CD4-positive, alpha-beta T cell treated with Interleukin-1 beta for 1 hour (primary cell): ENCODE data around the gene ABHD5.
A peak's percentile ranks its signal among the peaks of the same experiment; 100 is the strongest.

Experiments
- DNase-seq, 2 donors: peaks; one replicate each; pipeline ENCODE4 v3.0.0-alpha.2; 2020 to 2022

The ABHD5 gene

DNA sequence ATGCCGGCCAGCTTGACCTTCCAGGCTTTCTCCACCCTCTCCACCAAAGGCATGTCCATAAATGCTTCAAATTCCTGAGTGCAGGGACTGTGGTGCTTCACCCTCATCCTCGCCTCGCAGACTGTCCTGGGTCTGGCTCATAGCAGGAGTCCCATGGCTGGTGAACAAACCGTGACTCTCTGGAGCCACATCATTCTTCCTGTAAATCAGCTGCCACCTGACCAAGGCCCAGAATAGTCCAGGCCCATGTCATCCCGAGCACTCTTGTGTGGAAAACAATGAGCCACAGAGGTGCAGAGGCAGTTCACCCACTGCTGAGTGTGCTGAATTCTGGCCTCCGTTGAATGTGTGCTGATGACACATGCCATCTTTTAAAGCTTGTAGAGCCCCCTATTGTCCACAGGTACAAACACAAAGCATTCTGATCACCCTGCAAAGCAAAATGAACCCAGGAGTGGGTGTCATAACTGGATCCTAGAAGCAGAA is 68.6 kb downstream of the ABHD5 start:
- DNase-seq: peak in 1 of 2 donors; percentile 13

DNA sequence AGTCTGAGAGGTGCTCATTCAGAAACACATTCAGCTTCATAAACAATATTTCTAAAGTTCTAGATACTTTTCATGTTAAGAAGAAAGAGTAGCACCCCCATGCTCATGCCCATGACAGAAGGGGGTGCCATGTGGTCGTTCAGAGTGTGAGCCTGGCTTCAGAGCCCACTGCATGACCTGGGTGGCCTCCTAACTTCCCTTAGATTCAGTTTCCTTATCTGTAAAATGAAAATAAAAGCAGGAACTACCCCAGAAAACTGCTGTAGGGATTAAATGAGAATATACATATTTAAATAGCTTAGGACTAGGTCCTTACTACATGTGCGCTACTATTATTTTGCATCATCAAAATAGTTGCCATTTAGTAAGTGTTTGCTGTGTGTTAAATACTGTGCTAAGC is 69.2 kb downstream of the ABHD5 start:
- DNase-seq: no peak

DNA sequence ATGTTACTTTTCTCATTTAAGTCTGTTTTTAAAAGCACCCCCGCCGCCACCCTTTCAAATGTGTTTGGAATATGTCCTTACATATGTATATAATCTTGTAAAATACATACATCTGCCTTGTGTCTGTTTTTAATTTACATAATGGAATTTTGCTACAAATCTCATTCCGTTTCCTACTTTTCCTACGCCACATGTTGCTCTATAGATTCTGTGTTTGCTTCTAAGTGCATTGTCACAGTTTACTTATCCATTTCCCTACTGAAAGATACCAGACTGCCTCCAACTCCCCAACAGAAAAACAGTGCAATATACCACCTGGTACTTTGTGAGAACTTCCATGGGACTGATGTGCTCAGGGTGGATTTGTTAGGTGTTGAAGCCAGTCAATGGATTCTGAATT is 70.2 kb downstream of the ABHD5 start:
- no peak for DNase-seq

DNA sequence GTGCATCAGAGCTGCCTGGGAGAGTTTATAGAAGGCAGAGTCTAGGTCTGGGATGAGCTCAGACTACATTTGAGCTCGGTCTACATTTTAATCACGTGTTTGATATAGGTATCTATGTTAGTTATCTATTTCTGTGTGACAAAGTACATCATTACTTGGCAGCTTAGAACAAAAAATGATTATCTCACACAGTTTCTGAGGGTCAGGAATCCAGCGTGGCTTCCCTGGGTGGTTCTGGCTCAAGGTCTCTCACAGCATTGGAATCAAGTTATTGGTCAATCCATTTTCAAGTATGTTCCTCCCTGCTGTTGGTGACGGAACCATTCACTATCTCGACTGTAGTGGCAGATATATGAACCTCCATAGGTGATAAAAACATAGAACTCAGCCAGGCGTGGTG is 71.7 kb downstream of the ABHD5 start:
- no peak for DNase-seq

DNA sequence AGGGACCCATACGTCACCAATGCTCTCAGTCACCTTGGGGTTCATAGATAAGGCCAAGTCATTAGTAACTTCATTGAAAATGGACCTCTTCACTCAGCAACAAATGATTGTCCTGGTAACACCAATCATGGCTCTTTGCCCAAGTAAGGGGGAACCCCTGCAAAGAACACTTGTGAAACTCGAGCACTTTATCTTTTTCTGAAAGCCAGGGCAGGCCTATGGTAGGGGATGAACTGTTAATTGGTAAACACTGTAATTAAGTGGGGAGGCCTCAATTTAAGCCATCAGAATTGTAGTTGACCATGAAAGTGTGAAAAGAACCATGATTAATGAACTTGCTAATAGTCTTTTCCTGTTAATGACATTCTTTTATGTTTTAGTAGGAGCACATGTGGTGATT is 73.3 kb downstream of the ABHD5 start:
- no peak for DNase-seq

DNA sequence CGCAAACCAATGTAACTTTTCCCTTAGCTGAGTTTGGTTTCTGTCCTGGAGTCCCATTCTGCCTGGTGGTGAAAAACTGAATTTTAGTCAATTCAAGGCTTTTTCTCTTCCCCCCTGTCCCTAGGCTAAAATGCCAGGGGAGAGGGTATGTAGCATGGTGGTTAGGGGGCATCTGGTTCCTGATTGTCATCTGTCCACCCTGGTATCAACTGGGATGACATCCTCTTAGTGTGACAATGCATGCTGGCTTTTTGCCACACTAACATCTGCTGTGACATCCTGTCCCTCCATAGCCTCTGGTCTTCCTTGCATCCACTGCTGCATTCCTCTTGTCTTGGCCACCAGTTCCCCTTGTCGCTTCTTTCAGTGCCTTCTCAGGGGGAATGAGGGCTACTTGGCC is 73.7 kb downstream of the ABHD5 start:
- DNase-seq: no peak

DNA sequence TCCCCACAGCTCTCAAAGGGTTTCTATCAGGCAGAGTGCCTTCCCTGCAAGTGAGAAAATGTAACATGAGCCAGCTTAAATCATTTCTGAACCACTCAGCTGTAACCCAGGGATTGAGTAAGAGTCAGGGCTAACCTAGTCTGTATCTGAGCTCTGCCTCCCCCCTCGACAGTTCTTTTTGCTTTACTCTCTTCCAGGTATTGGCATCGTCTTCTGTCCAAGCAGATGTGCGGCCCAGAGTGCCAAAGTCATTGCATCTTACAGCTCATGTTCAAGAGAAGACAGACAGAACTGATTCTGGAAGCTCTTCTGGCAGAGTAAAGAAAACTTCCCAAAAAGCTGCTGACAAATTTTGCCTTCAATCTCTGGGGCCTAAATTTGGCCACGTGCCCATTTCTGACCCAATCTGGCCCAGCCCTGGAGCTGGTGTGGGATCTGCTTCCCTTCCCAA is 74.8 kb downstream of the ABHD5 start:
- no peak for DNase-seq

DNA sequence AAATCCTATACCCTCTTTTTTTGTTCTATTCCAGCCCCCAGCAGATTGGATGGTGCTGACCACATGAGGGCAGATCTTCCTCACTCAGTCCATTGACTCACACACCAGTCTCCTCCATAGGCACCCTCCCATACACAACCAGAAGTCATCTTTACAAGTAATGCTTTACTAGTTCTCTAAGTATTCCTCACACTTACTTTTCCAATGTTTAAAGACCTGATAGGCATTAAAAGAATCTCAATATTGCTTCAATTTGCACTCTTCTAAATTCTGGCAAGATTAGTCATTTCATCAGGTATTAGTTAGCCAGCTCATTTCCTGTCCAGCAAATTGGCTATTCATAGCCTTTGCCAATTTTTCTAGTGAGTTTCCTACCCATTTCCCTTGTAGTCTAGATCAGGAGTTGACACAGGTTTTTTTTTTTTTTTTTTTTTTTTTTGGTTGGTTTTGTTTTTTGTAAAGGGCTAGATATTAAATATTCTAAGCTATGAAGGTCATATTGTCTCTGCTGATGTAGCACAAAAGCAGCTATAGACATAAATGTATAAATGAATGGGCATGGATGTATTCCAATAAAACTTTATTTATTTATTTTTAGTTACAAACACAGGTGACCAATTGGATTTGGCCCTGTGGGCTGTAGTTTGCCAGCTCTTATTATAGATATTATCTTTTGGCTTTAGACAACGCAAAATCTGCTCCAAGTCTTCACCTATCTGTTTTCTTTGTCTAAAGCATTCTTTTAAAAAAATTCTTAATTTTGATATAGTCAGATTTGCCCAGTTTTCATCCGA is 76.1 kb downstream of the ABHD5 start:
- no peak for DNase-seq

DNA sequence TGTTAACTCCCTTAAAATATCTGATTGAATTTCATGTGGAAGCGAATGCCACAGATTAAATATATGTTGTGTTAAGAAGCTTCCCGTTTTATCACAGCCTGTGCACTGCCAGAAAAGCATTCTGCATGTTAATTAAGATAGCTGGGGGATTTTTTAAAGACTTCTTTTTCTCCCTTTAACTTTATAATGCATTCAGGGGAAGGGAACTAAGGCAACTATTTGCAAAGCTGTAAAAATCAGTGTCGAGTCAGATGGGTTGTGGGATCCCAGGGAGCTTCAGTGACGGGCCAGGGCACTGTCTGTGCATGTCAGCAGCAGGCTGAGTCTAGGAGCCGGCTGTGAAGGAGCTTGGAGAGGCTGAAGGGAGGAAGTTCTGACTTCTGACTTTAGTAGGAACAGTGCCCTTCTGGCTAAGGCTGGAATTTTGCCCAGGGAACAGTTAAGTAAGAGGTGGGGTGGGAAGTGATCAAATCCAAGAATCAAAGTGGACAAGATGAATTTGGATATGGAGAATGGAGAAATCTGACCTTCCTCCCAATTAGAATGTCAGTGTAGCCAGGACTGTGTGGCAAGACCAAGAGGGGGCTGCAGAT is 77.7 kb downstream of the ABHD5 start:
- no peak for DNase-seq

DNA sequence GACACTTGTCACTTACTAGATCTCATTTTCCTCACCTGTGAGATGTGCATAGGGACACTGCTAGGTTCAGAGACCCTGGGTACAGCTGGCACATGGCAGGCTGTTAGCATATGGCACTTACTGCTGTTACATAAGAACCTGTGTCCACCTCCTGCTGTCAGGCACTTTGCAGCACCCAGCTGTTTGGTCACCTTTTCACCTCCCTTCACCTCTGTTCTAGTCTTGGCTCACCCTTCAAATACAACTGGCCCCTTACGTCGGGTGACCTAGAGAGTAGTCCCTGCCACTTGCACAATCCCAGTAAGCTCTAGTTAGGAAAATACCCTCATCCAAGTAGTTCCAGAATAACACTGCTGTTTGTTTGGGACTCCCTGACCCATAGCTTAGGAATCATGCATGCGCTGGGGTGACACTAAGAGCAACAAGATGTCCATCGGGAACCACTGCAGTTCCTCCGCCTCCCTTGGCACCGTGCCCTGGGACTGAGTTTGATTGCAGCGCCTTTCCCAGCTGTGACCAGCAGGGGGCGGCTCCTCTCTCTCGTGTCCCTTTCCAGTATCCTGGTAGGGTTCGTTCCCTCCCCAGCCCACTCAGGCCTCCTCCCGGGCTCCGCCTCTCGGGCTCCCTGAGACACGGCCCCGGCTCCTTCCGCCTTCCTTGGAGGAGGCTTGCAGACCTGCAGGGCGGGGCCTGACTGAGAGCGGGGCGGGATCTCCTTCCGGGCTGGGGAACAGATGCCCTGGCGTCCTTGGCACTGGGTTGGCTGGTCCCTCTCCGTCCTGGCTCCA is 78.6 kb downstream of the ABHD5 start:
- DNase-seq: peak; percentile 71 to 76

DNA sequence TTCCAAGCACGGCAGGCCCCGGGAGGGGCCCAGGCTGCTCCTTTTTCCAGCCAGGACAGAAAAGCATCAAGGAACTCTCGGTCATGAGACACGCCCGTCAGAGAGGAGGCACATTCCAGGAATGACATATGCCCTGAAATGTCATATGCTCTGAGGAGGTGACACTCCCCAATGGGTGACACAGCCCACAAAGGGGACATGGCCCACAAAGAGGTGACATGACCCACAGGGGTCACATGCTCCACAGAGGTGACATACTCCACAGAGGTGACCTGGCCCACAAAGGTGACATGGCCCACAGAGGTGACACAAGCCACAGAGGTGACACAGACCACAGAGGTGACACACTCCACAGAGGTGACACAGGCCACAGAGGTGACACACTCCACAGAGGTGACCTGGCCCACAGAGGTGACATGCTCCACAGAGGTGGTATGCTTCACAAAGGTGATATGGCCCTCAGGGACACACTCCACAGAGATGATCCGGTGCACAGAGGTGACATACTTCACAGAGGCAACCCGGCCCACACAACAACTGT is 79.2 kb downstream of the ABHD5 start:
- DNase-seq: peak; percentile 19 to 33

DNA sequence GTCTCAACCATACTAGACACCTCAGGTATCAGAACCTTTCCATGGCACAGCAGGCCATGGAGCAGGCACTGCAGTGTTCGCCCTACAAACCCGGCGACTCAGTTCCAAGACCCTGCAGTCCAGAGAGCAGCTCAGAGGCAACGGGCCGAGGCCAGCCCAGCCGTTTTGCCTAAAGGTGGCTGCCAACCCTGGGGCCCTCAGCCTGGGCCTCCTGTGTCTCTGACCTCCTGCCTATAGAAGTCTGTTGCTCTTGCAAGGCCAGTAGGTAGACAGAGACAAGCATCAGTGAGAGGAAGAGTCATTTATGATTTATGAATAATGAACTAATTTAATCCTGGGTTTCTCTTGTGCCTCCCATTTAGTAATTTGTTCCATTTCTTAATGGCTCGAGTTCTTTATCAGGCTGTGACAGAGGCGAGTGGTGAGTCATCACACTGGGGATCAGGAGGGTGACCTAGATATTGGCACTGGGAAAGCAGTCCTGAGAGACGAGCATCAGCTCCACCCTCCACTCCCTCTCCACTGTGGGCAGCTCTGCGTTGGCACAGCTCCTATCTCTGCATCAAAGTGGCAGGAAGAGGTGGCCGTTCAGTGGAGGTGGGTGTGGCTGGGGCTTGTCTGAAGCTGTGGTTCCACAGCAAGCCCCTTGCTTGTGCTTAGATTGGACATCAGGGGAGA is 79.8 kb downstream of the ABHD5 start:
- DNase-seq: peak; percentile 11 to 39

DNA sequence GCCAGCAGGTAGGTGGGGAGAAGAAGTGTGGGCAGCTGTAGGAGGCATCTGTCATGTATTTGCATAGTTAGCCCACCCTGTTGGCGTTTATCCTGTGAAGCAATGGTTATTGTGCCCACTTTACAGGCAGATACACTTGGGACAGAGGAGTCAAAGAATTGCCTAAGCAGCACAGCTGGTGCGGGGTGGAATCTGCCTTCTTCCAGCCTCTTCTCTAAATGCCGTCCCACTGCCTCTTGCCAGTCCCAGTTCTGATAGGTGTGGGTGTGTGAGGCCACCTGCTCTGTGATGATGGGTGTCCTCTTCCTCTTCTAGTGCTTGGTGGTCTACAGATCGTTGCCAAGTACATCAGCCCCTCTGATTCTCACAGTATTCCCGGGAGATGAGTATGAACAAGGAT is 80.9 kb downstream of the ABHD5 start:
- no peak for DNase-seq

DNA sequence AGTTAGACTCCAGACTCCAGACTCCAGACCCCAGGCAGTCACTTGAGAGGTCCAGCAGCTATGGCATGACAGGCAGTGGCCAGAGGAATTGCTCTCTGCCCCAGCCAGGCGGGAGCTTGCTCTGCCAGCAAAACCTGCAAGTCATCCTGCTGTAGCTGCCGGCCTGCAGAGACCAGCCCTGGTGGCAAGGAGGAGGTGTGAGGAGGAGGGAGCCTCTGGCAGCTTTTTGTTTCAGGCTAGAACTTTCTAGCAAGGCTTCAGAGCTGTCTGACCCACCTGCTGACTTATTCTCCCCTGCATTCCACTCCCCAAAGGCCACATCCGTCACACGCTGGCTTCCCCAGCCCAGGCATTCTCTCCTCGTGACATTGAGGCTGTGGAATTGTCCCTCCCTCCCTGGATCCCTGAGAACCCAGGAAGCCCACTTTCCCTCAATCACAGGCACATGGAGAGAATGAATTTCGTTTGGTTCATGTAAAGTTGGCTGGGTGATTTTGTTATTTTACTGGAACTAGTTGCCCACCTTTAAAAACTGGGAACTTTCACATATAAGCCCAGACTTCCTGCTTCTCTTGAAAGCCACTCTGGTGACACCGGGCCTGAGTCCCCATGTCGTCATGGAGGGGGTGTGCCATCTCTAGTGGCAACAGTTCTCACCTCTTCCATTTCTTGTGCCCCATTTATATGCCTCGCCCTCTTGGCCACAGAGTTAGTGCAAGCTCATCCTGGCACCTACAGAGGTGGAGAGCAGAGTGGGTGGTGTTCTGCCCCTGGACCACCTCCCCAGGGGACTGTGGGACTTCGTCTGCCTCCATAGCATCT is 82.7 kb downstream of the ABHD5 start:
- peak; percentile 10 to 39 for DNase-seq

DNA sequence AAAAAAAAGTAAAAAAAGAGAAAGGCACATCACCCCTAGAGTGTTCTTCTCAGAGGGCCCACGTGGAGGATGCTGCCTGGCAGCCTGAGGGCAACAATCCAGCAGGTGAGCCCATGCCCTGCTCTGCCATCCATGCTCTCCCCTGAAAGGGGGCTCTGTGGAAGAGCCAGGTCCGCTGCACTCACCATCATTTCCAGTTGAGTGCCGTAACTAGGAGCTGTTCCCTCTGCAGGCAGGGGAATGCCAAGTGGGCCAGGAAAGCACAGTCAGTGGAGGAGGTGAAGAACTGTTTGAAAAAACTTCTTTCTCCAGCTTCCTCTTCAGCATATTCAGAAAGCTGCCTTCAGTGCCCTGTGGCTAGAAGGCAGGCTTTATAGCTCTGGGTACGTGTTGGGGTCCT is 84.1 kb downstream of the ABHD5 start:
- no peak for DNase-seq

DNA sequence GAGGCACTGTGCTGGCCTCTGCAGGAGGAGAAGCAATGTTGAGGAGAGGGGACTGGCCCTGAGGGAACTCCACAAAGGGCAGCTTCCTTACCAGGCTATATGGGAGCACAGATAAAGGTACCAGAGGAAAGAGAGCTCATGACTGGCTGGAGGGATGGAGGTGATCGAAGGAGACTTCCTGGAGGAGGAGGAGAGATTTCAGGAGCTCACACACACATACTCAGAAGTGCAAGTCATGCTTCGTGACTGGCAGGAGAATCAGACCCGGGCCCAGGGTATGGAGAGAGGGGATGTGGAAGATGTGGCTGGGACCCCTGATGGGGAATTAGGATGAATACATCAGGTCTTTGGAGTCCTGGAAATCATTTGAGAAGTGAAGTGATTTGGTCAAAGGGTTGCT is 85.4 kb downstream of the ABHD5 start:
- no peak for DNase-seq

DNA sequence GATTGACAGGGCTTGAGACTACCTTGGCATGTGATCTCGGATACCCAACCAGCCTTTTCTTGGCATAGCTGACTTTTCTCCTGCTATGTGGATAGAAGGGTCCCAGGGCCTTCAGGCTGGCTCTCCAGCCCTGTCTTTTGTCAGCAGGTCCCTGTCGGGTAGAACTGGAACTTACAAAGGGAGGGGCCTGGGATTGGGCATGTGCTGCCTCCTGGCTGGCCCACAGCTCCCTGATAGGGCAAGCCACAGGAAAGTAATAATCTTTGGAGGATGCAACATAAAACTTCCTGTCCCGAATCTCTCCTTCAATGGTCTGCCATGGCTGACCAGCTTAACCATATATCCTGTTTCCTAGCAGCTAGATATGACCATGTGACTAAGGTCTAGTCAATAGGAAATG is 89.1 kb downstream of the ABHD5 start:
- no peak for DNase-seq

DNA sequence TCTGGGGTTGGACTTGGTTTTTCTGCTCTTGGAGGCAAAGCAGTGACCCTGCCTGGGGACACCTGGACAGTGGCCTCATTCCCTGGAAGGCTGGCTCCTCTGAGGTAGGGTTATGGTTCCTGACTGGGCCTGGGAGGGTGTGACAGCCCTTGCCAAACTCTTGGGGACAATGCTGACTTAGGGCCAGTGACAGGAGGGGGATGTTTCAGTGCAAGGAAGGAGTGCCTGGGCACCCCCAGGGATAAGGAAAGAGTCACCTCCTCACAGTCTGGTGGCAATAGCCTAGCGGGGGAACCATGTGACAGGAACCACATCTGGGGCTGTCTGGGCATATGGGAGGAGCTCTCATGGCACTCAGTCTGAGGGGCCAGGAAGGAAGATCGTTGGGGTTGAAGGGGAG is 91.8 kb downstream of the ABHD5 start:
- no peak for DNase-seq
